Liver (tissue), 9 donors: ENCODE measurements around the gene KRTAP10-7. TPM values are rescaled to one million over a fixed set of nuclear protein-coding genes. Genes with fewer than 3 reads are reported as not detected.
A peak's percentile ranks its signal among the peaks of the same experiment; 100 is the strongest.

Source experiments
- DNase-seq: peaks from one replicate; pipeline ENCODE4 v3.0.0-alpha.2; 2017; ENCODE audit warnings: low spot score
- H3K27ac ChIP-seq, 2 donors: one replicate each; pipeline ENCODE4 v1.7.0; 2013; ENCODE audit warnings: inconsistent platforms in 2 of 2, low read length in 2 of 2, control low read depth in 1 of 2, low read depth in 1 of 2, mild to moderate bottlenecking in 1 of 2
- H3K27me3 ChIP-seq, 4 donors: one replicate each; pipeline versions ENCODE4 v1.6.1 to v1.7.0; 2013; ENCODE audit warnings: low read length in 3 of 4, inconsistent platforms in 1 of 4, mild to moderate bottlenecking in 1 of 4, moderate library complexity in 1 of 4; ENCODE audit not compliant: control insufficient read depth in 4 of 4, insufficient read depth in 4 of 4
- H3K36me3 ChIP-seq, 4 donors: one replicate each; pipeline versions ENCODE4 v1.6.1 to v1.7.0; 2013; ENCODE audit warnings: low read length in 3 of 4, mild to moderate bottlenecking in 3 of 4, low read depth in 1 of 4, moderate library complexity in 1 of 4; ENCODE audit not compliant: control insufficient read depth in 4 of 4, insufficient read depth in 3 of 4
- H3K4me1 ChIP-seq, 4 donors: one replicate each; pipeline versions ENCODE4 v1.6.1 to v1.7.0; 2013; ENCODE audit warnings: low read length in 3 of 4, mild to moderate bottlenecking in 3 of 4, moderate library complexity in 1 of 4; ENCODE audit not compliant: control insufficient read depth in 4 of 4, insufficient read depth in 4 of 4
- H3K4me3 ChIP-seq, 3 donors: one replicate each; pipeline versions ENCODE4 v1.6.1 to v1.7.0; 2013; ENCODE audit warnings: low read length in 3 of 3, control low read depth in 1 of 3, low read depth in 1 of 3, mild to moderate bottlenecking in 1 of 3
- H3K9ac ChIP-seq, 2 donors: one replicate each; pipeline ENCODE4 v1.7.0; 2013; ENCODE audit warnings: low read length in 2 of 2, mild to moderate bottlenecking in 2 of 2, moderate library complexity in 2 of 2, control low read depth in 1 of 2, low read depth in 1 of 2
- H3K9me3 ChIP-seq, 4 donors: one replicate each; pipeline versions ENCODE4 v1.6.1 to v1.7.0; 2013; ENCODE audit warnings: low read length in 3 of 4; ENCODE audit not compliant: control insufficient read depth in 4 of 4
- ATF3 ChIP-seq: IDR thresholded peaks from 2 replicates; pipeline ENCODE4 v1.6.1; 2016; ENCODE audit warnings: antibody characterized with exemption
- CTCF ChIP-seq: fragments of 150-350 bp; IDR thresholded peaks from 2 replicates; pipeline ENCODE4 v1.5.1; 2017; ENCODE audit warnings: improper control_type of control experiment, low read depth, low read length; ENCODE audit not compliant: missing input control
- EGR1 ChIP-seq, 2 donors: IDR thresholded peaks; 2 replicates each; pipeline ENCODE4 v1.6.1; 2016 to 2018; ENCODE audit warnings: antibody characterized with exemption in 2 of 2, low read depth in 2 of 2
- FOXA1 ChIP-seq: IDR thresholded peaks from 2 replicates; pipeline ENCODE4 v1.6.1; 2016; ENCODE audit warnings: antibody characterized with exemption
- FOXA2 ChIP-seq: IDR thresholded peaks from 2 replicates; pipeline ENCODE4 v1.6.1; 2016; ENCODE audit warnings: antibody characterized with exemption
- GABPA ChIP-seq, 2 donors: IDR thresholded peaks in 1 of 2; conservative IDR thresholded peaks in 1 of 2; 2 replicates each; pipeline ENCODE4 v1.6.1; 2016; ENCODE audit warnings: antibody characterized with exemption in 2 of 2, mild to moderate bottlenecking in 1 of 2, moderate library complexity in 1 of 2
- HNF4A ChIP-seq, 2 donors: conservative IDR thresholded peaks; 2 replicates each; pipeline ENCODE4 v1.6.1; 2016; ENCODE audit warnings: antibody characterized with exemption in 2 of 2, mild to moderate bottlenecking in 2 of 2
- HNF4G ChIP-seq: IDR thresholded peaks from 2 replicates; pipeline ENCODE4 v1.6.1; 2016; ENCODE audit warnings: antibody characterized with exemption
- JUND ChIP-seq, 2 donors: IDR thresholded peaks; 2 replicates each; pipeline ENCODE4 v1.6.1; 2016; ENCODE audit warnings: antibody characterized with exemption in 2 of 2
- NR2F2 ChIP-seq: IDR thresholded peaks from 2 replicates; pipeline ENCODE4 v1.6.1; 2016; ENCODE audit warnings: antibody characterized with exemption
- RAD21 ChIP-seq, 2 donors: IDR thresholded peaks; 2 replicates each; pipeline ENCODE4 v1.6.1; 2016; ENCODE audit warnings: antibody characterized with exemption in 2 of 2, mild to moderate bottlenecking in 2 of 2
- RXRA ChIP-seq, 2 donors: IDR thresholded peaks; 2 replicates each; pipeline ENCODE4 v1.6.1; 2017 to 2018; ENCODE audit warnings: antibody characterized with exemption in 2 of 2, mild to moderate bottlenecking in 1 of 2
- SP1 ChIP-seq: IDR thresholded peaks from 2 replicates; pipeline ENCODE4 v1.6.1; 2018; ENCODE audit warnings: antibody characterized with exemption, mild to moderate bottlenecking
- TAF1 ChIP-seq: conservative IDR thresholded peaks from 2 replicates; pipeline ENCODE4 v1.6.1; 2016; ENCODE audit warnings: antibody characterized with exemption, mild to moderate bottlenecking
- YY1 ChIP-seq: IDR thresholded peaks from 2 replicates; pipeline ENCODE4 v1.6.1; 2016; ENCODE audit warnings: antibody characterized with exemption, mild to moderate bottlenecking
- WGBS: extraction: QIAGEN DNeasy Blood & Tissue Kit; methylation state at CpG from one replicate; pipeline ENCODE4 v1.1.7; 2013; 5-methylcytosine and 5-hydroxymethylcytosine counted together
- polyA plus RNA-seq, 2 donors: library from polyadenylated mRNA; stranded (reverse) in 1 of 2; unstranded in 1 of 2; fragments of 200-250 nt in 1 of 2; fragments of >200 nt in 1 of 2; fragmentation: Nextera tagmentation in 1 of 2; extraction: Ambion mirVana in 1 of 2; gene quantifications; one replicate each; pipeline versions ENCODE4 v1.2.1 to v1.2.3, GENCODE V29; 2013 to 2015
- total RNA-seq, 2 donors: library from RNA; depleted of rRNA; stranded (reverse); fragments of >200 nt; gene quantifications; one replicate each; pipeline ENCODE4 v1.2.3, GENCODE V29; 2014
- TF ChIP-seq, protein P1 (sequence below): IDR thresholded peaks from 2 replicates; pipeline ENCODE4 v1.6.1; 2016; ENCODE audit warnings: antibody characterized with exemption
- TF ChIP-seq, protein P2 (sequence below): IDR thresholded peaks from 2 replicates; pipeline ENCODE4 v1.6.1; 2016; ENCODE audit warnings: antibody characterized with exemption
- TF ChIP-seq, protein P3 (sequence below): IDR thresholded peaks from 2 replicates; pipeline ENCODE4 v1.6.1; 2016; ENCODE audit warnings: antibody characterized with exemption, mild to moderate bottlenecking
- donor health status: healthy.
- donor health status: healthy.
- donor health status: healthy.
- donor health status: healthy.
- donor health status: healthy.

Gene KRTAP10-7
- total and polyA plus RNA-seq, 4 donors = not detected

DNA sequence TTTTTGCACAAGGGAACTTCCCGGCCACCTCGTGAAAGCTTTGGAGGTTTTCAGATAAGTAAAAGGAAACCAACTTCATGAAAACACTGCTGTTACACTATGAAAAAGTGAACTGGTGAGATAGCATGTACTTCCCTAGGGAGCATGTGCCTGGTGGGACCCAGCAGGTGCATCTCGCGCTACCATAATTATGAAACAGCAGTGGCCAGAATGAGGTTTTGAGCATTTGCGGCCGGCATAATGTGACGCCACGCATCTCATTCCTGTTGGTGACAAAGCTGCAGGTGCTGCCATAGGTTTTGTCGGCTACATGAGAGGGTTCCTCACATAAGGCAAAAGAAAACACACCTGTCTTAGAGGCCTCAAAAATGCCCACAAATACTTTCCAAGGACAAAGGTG lies 43.5 kb upstream of the KRTAP10-7 start:
- Histone ChIP-seq H3K9me3 (no peaks in the 10 kb centered on the region), H3K9ac (no peak overlapping the region), H3K36me3 (no peaks in the 10 kb centered on the region), H3K27ac (no peak overlapping the region), H3K27me3 (no peaks in the 10 kb centered on the region), H3K4me1 (peaks cover 0 to 4% (median 0%) of the 10 kb centered on the region in 4 donors), H3K4me3 (no peak overlapping the region)
- TF ChIP-seq FOXA1 = no peak
- TF ChIP-seq SP1 = no peak
- TF ChIP-seq HNF4A (conservative IDR thresholded peaks at IDR 0.05) = no peak
- TF ChIP-seq, protein P1, sequence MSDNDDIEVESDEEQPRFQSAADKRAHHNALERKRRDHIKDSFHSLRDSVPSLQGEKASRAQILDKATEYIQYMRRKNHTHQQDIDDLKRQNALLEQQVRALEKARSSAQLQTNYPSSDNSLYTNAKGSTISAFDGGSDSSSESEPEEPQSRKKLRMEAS = no peak
- no peak for TF ChIP-seq RAD21 (IDR thresholded peaks at IDR 0.05)
- no peak for TF ChIP-seq TAF1
- no peak for TF ChIP-seq RXRA (IDR thresholded peaks at IDR 0.05)
- TF ChIP-seq EGR1 (IDR thresholded peaks at IDR 0.05; ENCODE audit: low read depth in 2 of 2) = no peak
- TF ChIP-seq GABPA (IDR thresholded peaks at IDR 0.05 in 1 of 2, conservative IDR thresholded peaks at IDR 0.05 in 1 of 2) = no peak
- TF ChIP-seq, protein P2, sequence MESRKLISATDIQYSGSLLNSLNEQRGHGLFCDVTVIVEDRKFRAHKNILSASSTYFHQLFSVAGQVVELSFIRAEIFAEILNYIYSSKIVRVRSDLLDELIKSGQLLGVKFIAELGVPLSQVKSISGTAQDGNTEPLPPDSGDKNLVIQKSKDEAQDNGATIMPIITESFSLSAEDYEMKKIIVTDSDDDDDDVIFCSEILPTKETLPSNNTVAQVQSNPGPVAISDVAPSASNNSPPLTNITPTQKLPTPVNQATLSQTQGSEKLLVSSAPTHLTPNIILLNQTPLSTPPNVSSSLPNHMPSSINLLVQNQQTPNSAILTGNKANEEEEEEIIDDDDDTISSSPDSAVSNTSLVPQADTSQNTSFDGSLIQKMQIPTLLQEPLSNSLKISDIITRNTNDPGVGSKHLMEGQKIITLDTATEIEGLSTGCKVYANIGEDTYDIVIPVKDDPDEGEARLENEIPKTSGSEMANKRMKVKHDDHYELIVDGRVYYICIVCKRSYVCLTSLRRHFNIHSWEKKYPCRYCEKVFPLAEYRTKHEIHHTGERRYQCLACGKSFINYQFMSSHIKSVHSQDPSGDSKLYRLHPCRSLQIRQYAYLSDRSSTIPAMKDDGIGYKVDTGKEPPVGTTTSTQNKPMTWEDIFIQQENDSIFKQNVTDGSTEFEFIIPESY = no peak
- no peak for TF ChIP-seq YY1
- TF ChIP-seq, protein P3, sequence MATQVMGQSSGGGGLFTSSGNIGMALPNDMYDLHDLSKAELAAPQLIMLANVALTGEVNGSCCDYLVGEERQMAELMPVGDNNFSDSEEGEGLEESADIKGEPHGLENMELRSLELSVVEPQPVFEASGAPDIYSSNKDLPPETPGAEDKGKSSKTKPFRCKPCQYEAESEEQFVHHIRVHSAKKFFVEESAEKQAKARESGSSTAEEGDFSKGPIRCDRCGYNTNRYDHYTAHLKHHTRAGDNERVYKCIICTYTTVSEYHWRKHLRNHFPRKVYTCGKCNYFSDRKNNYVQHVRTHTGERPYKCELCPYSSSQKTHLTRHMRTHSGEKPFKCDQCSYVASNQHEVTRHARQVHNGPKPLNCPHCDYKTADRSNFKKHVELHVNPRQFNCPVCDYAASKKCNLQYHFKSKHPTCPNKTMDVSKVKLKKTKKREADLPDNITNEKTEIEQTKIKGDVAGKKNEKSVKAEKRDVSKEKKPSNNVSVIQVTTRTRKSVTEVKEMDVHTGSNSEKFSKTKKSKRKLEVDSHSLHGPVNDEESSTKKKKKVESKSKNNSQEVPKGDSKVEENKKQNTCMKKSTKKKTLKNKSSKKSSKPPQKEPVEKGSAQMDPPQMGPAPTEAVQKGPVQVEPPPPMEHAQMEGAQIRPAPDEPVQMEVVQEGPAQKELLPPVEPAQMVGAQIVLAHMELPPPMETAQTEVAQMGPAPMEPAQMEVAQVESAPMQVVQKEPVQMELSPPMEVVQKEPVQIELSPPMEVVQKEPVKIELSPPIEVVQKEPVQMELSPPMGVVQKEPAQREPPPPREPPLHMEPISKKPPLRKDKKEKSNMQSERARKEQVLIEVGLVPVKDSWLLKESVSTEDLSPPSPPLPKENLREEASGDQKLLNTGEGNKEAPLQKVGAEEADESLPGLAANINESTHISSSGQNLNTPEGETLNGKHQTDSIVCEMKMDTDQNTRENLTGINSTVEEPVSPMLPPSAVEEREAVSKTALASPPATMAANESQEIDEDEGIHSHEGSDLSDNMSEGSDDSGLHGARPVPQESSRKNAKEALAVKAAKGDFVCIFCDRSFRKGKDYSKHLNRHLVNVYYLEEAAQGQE = no peak
- TF ChIP-seq HNF4G = no peak
- no peak for TF ChIP-seq FOXA2
- TF ChIP-seq JUND (IDR thresholded peaks at IDR 0.05) = no peak
- TF ChIP-seq ATF3 = no peak
- no peak for TF ChIP-seq NR2F2
- TF ChIP-seq CTCF = no peak
- peak; percentile 19 for DNase-seq
- WGBS = 78% methylated on average over 9 of the region's 9 CpGs
